Panc1 (cell line): ENCODE data around the gene UPK1A. TPM values are rescaled to one million over a fixed set of nuclear protein-coding genes. Genes with fewer than 3 reads are reported as not detected.

Experiments
- ATAC-seq: fragments of 200-7000 bp; cut with Tn5 transposase; 2 replicates; pipeline ENCODE4 v1.9.1; 2020; ENCODE audit warnings: mild to moderate bottlenecking, moderate library complexity
- BruUV-seq: library from RNA; stranded (reverse); fragments of 400-500 nt; replicated peaks from 2 replicates; lab custom pipeline; 2021; lab: Mats Ljungman, UMichigan
- CTCF ChIA-PET: fragments of 300-600 bp; sonication (Branson Sonifier 250); formaldehyde crosslinking; loops from one replicate; lab custom pipeline; 2022; ENCODE audit warnings: antibody characterized with exemption; lab: Charles Lee
- POLR2A ChIA-PET: fragments of 300-600 bp; sonication (Branson Sonifier 250); formaldehyde crosslinking; loops from one replicate; lab custom pipeline; 2022; ENCODE audit warnings: antibody characterized with exemption; lab: Charles Lee
- DNase-seq: peaks from one replicate; pipeline ENCODE4 v3.0.0-alpha.2; 2010; ENCODE audit warnings: low read depth, low spot score
- H3K27ac ChIP-seq: 2 replicates; pipeline ENCODE4 v1.5.1; 2011; ENCODE audit warnings: mild to moderate bottlenecking, low read length, inconsistent platforms
- H3K27me3 ChIP-seq: fragments of 200-500 bp; sonication (Bioruptor generic); 2 replicates; pipeline ENCODE4 v1.6.0; 2014; ENCODE audit warnings: low read length, inconsistent platforms; ENCODE audit not compliant: control insufficient read depth, insufficient read depth
- H3K36me3 ChIP-seq: fragments of 200-500 bp; sonication (Bioruptor generic); 2 replicates; pipeline ENCODE4 v1.5.1; 2014; ENCODE audit warnings: inconsistent platforms, mild to moderate bottlenecking, low read length, moderate library complexity; ENCODE audit not compliant: control insufficient read depth, insufficient read depth
- H3K4me1 ChIP-seq: 2 replicates; pipeline ENCODE4 v1.5.1; 2011; ENCODE audit warnings: inconsistent platforms, mild to moderate bottlenecking, low read length, moderate library complexity; ENCODE audit not compliant: control insufficient read depth, insufficient read depth
- H3K4me3 ChIP-seq, 2 experiments: 2 replicates each; pipeline ENCODE4 v1.5.1; 2011 to 2012; ENCODE audit warnings: low read depth in 2 of 2, low read length in 2 of 2, mild to moderate bottlenecking in 2 of 2, inconsistent platforms in 1 of 2, moderate library complexity in 1 of 2
- H3K9me3 ChIP-seq: fragments of 200-500 bp; sonication (Bioruptor generic); 2 replicates; pipeline ENCODE4 v1.5.1; 2014; ENCODE audit warnings: low read depth, mild to moderate bottlenecking, inconsistent platforms, low read length, moderate library complexity; ENCODE audit not compliant: control insufficient read depth, insufficient read depth
- CTCF ChIP-seq: fragments of 450-650 bp; IDR thresholded peaks from 2 replicates; pipeline ENCODE4 v1.5.1; 2017; ENCODE audit warnings: mild to moderate bottlenecking
- POLR2AphosphoS5 ChIP-seq: IDR thresholded peaks from 2 replicates; pipeline ENCODE4 v1.6.1; 2012; ENCODE audit warnings: mild to moderate bottlenecking, low read depth, low read length, moderate library complexity
- REST ChIP-seq, 2 experiments: IDR thresholded peaks; 2 replicates each; pipeline ENCODE4 v1.6.1; 2011 to 2012; ENCODE audit warnings: low read depth in 2 of 2, control low read depth in 1 of 2, low read length in 1 of 2, mild to moderate bottlenecking in 1 of 2, moderate library complexity in 1 of 2; ENCODE audit not compliant: insufficient read depth in 1 of 2
- SIN3A ChIP-seq: IDR thresholded peaks from 2 replicates; pipeline ENCODE4 v1.6.1; 2012; ENCODE audit warnings: low read depth, mild to moderate bottlenecking, low read length, moderate library complexity, borderline replicate concordance; ENCODE audit not compliant: insufficient read depth
- TCF7L2 ChIP-seq: IDR thresholded peaks from 2 replicates; pipeline ENCODE4 v1.6.1; 2011; ENCODE audit warnings: mild to moderate bottlenecking, low read depth, low read length, inconsistent platforms
- in situ Hi-C: cut with HindIII; loops from 2 replicates; pipeline ENCODE4 v1.10.0; 2016; ENCODE audit warnings: low sequenced_read_pairs, low pct_unique_long_range_greater_than_20kb
- intact Hi-C: fragments of 100-400 bp; cut with micrococcal nuclease; formaldehyde crosslinking; loops from one replicate; pipeline ENCODE4 v1.10.0; 2022; ENCODE audit not compliant: unreplicated experiment
- total RNA-seq: library from RNA; stranded (reverse); gene quantifications from one replicate; pipeline ENCODE4 v1.2.1, GENCODE V29; 2021; ENCODE audit not compliant: unreplicated experiment

Gene UPK1A
- total RNA-seq, 1 experiment from 2014 or later: 0.67 TPM

- POLR2A ChIA-PET: interaction anchor here (0.5 kb wide), 1 partner anchor 787 kb away, joined by 5 read pairs; no protein-coding TSS in a partner anchor
These were observed 59.0 kb downstream of the UPK1A start for GRCh38 chr19:35725216-35725861.

More at GRCh38 chr19:35725216-35725861, 59.0 kb downstream of the UPK1A start:
- Histone ChIP-seq H3K9me3 (no peaks in the 10 kb centered on the region), H3K27ac (no peak overlapping the region), H3K4me1 (no peaks in the 10 kb centered on the region), H3K4me3 (no peak overlapping the region), H3K36me3 (peaks cover 30% of the 10 kb centered on the region), H3K27me3 (no peaks in the 10 kb centered on the region)
- TF ChIP-seq POLR2AphosphoS5 (no peak), TCF7L2 (no peak), SIN3A (no peak), CTCF (no peak), REST (IDR thresholded peaks at IDR 0.05; ENCODE audit: insufficient read depth in 1 of 2, low read depth in 2 of 2, low read length in 1 of 2) (no peak)
- CTCF ChIA-PET: no interaction called here
- DNase-seq: no peak
- BruUV-seq: no TSS peak
- intact Hi-C loops (no loop called here), in situ Hi-C loops (no loop called here)
- ATAC-seq: no peak
